OCI-LY1 (cell line): ENCODE data around the gene PVRIG.
"Not testable (repeated sequence)": the region's sequence is repeated elsewhere in the genome, so short reads cannot be mapped to it uniquely, and the experiment has no call there.

Source experiments
- EZH2 ChIP-seq: fragments of 200-600 bp; sonication (generic), shearing (Covaris generic); IDR thresholded peaks from 2 replicates; pipeline ENCODE4 v1.8.0; 2017; ENCODE audit warnings: borderline replicate concordance, mixed run types, mild to moderate bottlenecking, antibody characterized with exemption, low read length, moderate library complexity, mixed read lengths
- TF ChIP-seq, protein P1 (sequence below): fragments of 200-600 bp; sonication (generic), shearing (Covaris generic); IDR thresholded peaks from 2 replicates; pipeline ENCODE4 v1.5.1; 2017; ENCODE audit warnings: mild to moderate bottlenecking, antibody characterized with exemption, low read length, moderate library complexity, mixed read lengths

DNA sequence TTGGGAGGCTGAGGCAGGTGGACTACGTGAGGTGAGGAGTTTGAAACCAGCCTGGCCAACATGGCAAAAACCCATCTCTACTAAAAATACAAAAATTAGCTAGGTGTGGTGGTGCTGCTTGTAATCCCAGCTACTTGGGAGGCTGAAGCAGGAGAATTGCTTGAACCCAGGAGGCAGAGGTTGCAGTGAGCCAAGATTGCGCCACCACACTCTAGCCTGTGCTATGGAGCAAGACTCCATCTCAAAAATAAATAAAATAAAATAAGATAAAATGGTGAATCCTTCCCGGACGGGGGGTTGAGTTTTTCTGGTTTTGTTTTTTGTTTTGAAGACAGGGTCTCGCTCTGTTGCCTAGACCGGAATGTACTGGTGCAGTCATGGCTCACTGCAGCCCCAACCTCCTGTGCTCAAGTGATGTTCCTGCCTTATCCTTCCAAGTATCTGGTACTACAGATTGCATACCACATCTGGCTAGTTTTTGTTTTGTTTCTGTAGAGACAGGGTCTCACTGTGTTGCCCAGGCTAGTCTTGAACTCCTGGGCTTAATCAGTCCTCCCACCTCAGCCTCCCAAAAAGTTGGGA lies 27.4 kb upstream of the PVRIG start:
- TF ChIP-seq, protein P1, sequence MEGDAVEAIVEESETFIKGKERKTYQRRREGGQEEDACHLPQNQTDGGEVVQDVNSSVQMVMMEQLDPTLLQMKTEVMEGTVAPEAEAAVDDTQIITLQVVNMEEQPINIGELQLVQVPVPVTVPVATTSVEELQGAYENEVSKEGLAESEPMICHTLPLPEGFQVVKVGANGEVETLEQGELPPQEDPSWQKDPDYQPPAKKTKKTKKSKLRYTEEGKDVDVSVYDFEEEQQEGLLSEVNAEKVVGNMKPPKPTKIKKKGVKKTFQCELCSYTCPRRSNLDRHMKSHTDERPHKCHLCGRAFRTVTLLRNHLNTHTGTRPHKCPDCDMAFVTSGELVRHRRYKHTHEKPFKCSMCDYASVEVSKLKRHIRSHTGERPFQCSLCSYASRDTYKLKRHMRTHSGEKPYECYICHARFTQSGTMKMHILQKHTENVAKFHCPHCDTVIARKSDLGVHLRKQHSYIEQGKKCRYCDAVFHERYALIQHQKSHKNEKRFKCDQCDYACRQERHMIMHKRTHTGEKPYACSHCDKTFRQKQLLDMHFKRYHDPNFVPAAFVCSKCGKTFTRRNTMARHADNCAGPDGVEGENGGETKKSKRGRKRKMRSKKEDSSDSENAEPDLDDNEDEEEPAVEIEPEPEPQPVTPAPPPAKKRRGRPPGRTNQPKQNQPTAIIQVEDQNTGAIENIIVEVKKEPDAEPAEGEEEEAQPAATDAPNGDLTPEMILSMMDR = not testable (repeated sequence)
- TF ChIP-seq EZH2 = not testable (repeated sequence)
